Measurements from ENCODE around the gene DMD.
A peak's percentile ranks its signal among the peaks of the same experiment; 100 is the strongest.

The DMD gene

GRCh38 chrX:32851556-32851955, 359.8 kb downstream of the DMD start:
- Mint-ChIP-seq H3K9me3 (peaks cover 7% of the 10 kb centered on the region), H3K4me1 (no peaks in the 10 kb centered on the region), H3K36me3 (ENCODE audit: low read depth) (no peaks in the 10 kb centered on the region), H3K27ac (no peak overlapping the region), H3K4me3 (no peak overlapping the region), H3K27me3 (ENCODE audit: low read depth) (no peaks in the 10 kb centered on the region)
- TF ChIP-seq CTCF (IDR thresholded peaks at IDR 0.05; ENCODE audit: unreplicated experiment in 3 of 3) = no peak

- H3K9me3 Mint-ChIP-seq = no peaks in the 10 kb centered on the region
- H3K27ac Mint-ChIP-seq = no peak overlapping the region
- no peak for TF ChIP-seq CTCF (IDR thresholded peaks at IDR 0.05; ENCODE audit: unreplicated experiment in 3 of 3)
- no peaks in the 10 kb centered on the region for H3K4me1 Mint-ChIP-seq
- no peaks in the 10 kb centered on the region for H3K36me3 Mint-ChIP-seq (ENCODE audit: low read depth)
- no peak overlapping the region for H3K4me3 Mint-ChIP-seq
- H3K27me3 Mint-ChIP-seq (ENCODE audit: low read depth) = no peaks in the 10 kb centered on the region
Measured at GRCh38 chrX:32847921-32848320, 363.4 kb downstream of the DMD start.

GRCh38 chrX:32842053-32842452, 369.3 kb downstream of the DMD start:
- Mint-ChIP-seq H3K9me3 (no peaks in the 10 kb centered on the region), H3K27me3 (ENCODE audit: low read depth) (no peaks in the 10 kb centered on the region), H3K4me3 (no peak overlapping the region), H3K36me3 (ENCODE audit: low read depth) (no peaks in the 10 kb centered on the region), H3K27ac (peak overlapping the region in 1 of 3 experiments; percentile 19), H3K4me1 (no peaks in the 10 kb centered on the region)
- TF ChIP-seq CTCF (IDR thresholded peaks at IDR 0.05; ENCODE audit: unreplicated experiment in 3 of 3) = no peak

- no peak for TF ChIP-seq CTCF (IDR thresholded peaks at IDR 0.05; ENCODE audit: unreplicated experiment in 3 of 3)
- H3K9me3 Mint-ChIP-seq = no peaks in the 10 kb centered on the region
- H3K4me3 Mint-ChIP-seq = no peak overlapping the region
- H3K27ac Mint-ChIP-seq = no peak overlapping the region
- no peaks in the 10 kb centered on the region for H3K4me1 Mint-ChIP-seq
- no peaks in the 10 kb centered on the region for H3K27me3 Mint-ChIP-seq (ENCODE audit: low read depth)
- no peaks in the 10 kb centered on the region for H3K36me3 Mint-ChIP-seq (ENCODE audit: low read depth)
Measured at GRCh38 chrX:32839781-32840180, 371.6 kb downstream of the DMD start.

GRCh38 chrX:32825009-32825408, 386.3 kb downstream of the DMD start:
- Mint-ChIP-seq H3K4me1 (no peaks in the 10 kb centered on the region), H3K27me3 (ENCODE audit: low read depth) (no peaks in the 10 kb centered on the region)

More at GRCh38 chrX:32825009-32825408, 386.3 kb downstream of the DMD start:
- no peak overlapping the region for H3K4me3 Mint-ChIP-seq
- H3K36me3 Mint-ChIP-seq (ENCODE audit: low read depth) = no peaks in the 10 kb centered on the region
- no peak for TF ChIP-seq CTCF (IDR thresholded peaks at IDR 0.05; ENCODE audit: unreplicated experiment in 3 of 3)
- no peak overlapping the region for H3K27ac Mint-ChIP-seq
- no peaks in the 10 kb centered on the region for H3K9me3 Mint-ChIP-seq
